HFFc6 (cell line): ENCODE results near the gene ERI3. TPM values are rescaled to one million over a fixed set of nuclear protein-coding genes. Genes with fewer than 3 reads are reported as not detected.

ENCODE experiments used
- DNase-seq: peaks from one replicate; pipeline ENCODE4 v3.0.0-alpha.2; 2018
- H3K27ac Mint-ChIP-seq: 2 replicates; pipeline ENCODE4 v1.8.0; 2020; ENCODE audit warnings: mild to moderate bottlenecking, mixed read lengths
- H3K27me3 Mint-ChIP-seq: 2 replicates; pipeline ENCODE4 v1.8.0; 2021; ENCODE audit warnings: mild to moderate bottlenecking, moderate library complexity, mixed read lengths; ENCODE audit not compliant: insufficient read depth
- H3K36me3 Mint-ChIP-seq: 2 replicates; pipeline ENCODE4 v1.8.0; 2021; ENCODE audit warnings: low read depth, mixed read lengths
- H3K4me1 Mint-ChIP-seq: 2 replicates; pipeline ENCODE4 v1.8.0; 2020; ENCODE audit warnings: low read depth, mixed read lengths
- H3K4me3 Mint-ChIP-seq: 2 replicates; pipeline ENCODE4 v1.8.0; 2020; ENCODE audit warnings: mild to moderate bottlenecking, moderate library complexity, mixed read lengths
- H3K9me3 Mint-ChIP-seq: 2 replicates; pipeline ENCODE4 v1.8.0; 2020; ENCODE audit warnings: mild to moderate bottlenecking, mixed read lengths
- total RNA-seq, 6 experiments: library from RNA; stranded (reverse); fragmentation: NEBNext Ultra II Directional; extraction: Animal tissue kit (Norgen Biotek cat#: 25700); gene quantifications; 2 replicates in 1 of 6; 3 replicates in 5 of 6; pipeline ENCODE4 v1.2.3, GENCODE V29; 2021
- TF ChIP-seq, protein P1 (sequence below): fragments of 200-600 bp; sonication (generic); IDR thresholded peaks from 2 replicates; pipeline ENCODE4 v1.5.0; 2021; ENCODE audit warnings: antibody characterized with exemption, mild to moderate bottlenecking

ERI3 gene
- total RNA-seq, 6 experiments from 2014 or later = 54.7 to 63.5 (median 58.3) TPM

DNA sequence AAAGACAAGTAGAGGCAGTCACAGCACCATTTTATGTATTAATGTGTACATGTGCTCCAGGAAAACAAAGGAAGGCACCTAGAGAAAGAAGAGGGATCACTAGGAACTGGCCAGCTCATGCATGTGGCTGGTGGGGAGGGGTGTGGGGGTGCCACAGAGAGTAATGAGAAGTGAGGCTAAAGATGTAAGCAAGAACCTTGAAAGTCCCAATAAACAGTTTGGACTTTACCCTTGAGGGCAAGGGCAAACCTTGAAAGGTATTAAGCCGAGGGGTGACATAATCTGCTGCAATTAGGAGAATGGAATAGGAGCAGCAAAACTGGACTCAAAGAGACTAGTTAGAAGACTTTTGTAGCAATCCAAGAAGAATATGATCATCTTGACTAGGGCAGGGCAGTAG is 51.5 kb downstream of the ERI3 start:
- DNase-seq = no peak
- TF ChIP-seq, protein P1, sequence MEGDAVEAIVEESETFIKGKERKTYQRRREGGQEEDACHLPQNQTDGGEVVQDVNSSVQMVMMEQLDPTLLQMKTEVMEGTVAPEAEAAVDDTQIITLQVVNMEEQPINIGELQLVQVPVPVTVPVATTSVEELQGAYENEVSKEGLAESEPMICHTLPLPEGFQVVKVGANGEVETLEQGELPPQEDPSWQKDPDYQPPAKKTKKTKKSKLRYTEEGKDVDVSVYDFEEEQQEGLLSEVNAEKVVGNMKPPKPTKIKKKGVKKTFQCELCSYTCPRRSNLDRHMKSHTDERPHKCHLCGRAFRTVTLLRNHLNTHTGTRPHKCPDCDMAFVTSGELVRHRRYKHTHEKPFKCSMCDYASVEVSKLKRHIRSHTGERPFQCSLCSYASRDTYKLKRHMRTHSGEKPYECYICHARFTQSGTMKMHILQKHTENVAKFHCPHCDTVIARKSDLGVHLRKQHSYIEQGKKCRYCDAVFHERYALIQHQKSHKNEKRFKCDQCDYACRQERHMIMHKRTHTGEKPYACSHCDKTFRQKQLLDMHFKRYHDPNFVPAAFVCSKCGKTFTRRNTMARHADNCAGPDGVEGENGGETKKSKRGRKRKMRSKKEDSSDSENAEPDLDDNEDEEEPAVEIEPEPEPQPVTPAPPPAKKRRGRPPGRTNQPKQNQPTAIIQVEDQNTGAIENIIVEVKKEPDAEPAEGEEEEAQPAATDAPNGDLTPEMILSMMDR = no peak
- Mint-ChIP-seq H3K4me3 (no peak overlapping the region), H3K4me1 (peaks cover 6% of the 10 kb centered on the region; the same call in 1 of the 2 replicates), H3K36me3 (peaks cover 6% of the 10 kb centered on the region; the same call in 1 of the 2 replicates), H3K27me3 (no peaks in the 10 kb centered on the region), H3K27ac (no peak overlapping the region), H3K9me3 (no peaks in the 10 kb centered on the region)

DNA sequence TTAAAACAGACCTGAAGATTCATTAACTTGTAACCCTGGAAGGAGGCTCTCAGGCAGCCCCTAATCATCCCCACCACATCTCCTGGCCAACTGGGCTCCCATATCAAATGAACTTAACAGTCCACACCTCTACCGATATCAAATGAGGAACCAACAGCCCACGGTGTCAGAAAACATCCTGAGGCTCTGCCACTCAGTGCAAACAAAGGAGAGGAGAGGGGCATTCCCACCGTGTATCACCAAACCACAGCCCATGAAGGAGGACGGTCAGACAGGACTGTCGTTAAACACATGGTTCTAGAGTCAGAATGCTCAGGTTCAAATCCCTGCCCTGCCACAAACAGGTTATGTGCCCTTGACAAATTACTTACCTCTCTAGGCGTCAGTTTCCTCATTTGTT is 52.5 kb downstream of the ERI3 start:
- H3K27ac Mint-ChIP-seq = no peak overlapping the region
- no peaks in the 10 kb centered on the region for H3K27me3 Mint-ChIP-seq
- TF ChIP-seq, protein P1 = no peak
- H3K4me1 Mint-ChIP-seq = peaks cover 6% of the 10 kb centered on the region; the same call in 1 of the 2 replicates
- no peak overlapping the region for H3K4me3 Mint-ChIP-seq
- peaks cover 15% of the 10 kb centered on the region for H3K36me3 Mint-ChIP-seq
- DNase-seq = no peak
- no peaks in the 10 kb centered on the region for H3K9me3 Mint-ChIP-seq

DNA sequence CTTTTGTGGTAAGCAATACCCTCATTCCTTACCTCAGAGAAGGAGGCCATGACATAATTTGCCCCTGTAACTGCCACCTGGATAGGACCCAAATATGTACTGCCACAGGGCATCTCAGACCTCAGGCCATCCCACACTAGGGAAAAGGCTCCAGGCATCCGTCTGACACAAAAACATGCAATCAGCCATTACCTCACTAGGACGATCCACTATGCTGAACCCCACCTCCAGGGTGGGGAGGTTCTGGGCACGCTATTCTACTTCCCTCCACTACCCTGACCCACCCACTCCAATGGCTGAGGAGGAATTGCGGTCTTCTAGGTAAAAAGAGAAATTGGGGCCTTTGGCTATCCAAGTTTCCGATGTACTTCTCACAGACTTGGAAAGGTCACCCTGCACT is 53.6 kb downstream of the ERI3 start:
- no peaks in the 10 kb centered on the region for H3K27me3 Mint-ChIP-seq
- peaks cover 11% of the 10 kb centered on the region for H3K36me3 Mint-ChIP-seq
- no peak overlapping the region for H3K4me3 Mint-ChIP-seq
- no peak for DNase-seq
- no peak overlapping the region for H3K27ac Mint-ChIP-seq
- peaks cover 6% of the 10 kb centered on the region; the same call in 1 of the 2 replicates for H3K4me1 Mint-ChIP-seq
- TF ChIP-seq, protein P1 = no peak
- no peaks in the 10 kb centered on the region for H3K9me3 Mint-ChIP-seq

DNA sequence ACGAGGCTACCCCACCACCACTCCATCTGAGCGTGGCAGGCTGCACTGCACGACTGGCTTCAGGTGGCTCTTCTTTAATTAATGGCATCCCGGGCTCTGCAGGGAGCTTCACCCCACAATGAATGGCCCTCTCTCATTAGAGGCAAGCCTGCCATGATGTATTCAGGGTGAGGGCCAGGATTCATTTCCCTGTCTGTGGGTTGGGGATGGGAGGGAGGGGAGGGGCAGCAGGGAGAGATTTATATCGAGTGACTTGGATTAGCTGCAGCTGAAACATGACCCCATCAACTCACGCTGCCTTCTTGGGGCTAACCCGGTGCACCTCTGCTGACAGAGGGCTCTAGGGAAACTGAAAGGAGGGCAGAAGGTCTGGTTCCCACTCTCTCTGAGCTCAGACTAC is 54.2 kb downstream of the ERI3 start:
- no peak for DNase-seq
- no peak overlapping the region for H3K27ac Mint-ChIP-seq
- TF ChIP-seq, protein P1 = no peak
- H3K9me3 Mint-ChIP-seq = no peaks in the 10 kb centered on the region
- no peak overlapping the region for H3K4me3 Mint-ChIP-seq
- no peaks in the 10 kb centered on the region for H3K27me3 Mint-ChIP-seq
- H3K36me3 Mint-ChIP-seq = peaks cover 11% of the 10 kb centered on the region
- H3K4me1 Mint-ChIP-seq = peaks cover 6% of the 10 kb centered on the region; the same call in 1 of the 2 replicates

DNA sequence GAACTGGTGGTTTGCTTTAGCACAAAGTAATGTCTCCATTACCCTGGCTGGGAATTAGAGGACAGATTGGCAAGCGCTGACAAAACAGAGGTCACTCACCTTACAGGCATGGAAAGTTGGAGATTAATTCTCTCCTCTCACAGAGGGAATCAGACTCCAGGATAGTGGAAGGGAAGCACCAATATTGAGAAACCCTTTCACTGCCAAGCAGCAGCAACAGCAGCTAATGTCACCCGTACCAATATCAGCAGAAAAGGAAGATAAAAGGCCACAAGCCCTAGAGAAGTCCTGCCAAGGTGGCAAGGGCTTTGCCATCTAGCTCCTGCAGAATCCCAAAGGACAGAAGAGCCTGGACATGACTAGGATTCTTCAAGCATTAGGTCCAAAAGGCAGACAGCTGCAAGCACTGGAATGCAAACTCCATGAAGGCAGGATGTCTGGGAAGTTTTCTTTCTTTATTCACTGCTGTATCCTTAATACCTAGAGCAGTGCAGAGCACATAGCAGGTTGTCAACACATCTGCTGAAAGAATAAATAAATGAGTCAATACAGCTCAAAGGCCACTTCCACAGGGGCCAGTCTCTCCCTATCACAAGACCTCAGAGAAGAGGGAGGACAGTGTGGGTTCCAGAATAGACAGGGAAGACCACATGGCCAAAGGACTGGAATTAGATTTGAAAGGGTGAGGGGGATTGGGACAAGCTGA is 57.2 kb downstream of the ERI3 start:
- TF ChIP-seq, protein P1 = no peak
- Mint-ChIP-seq H3K27ac (no peak overlapping the region), H3K36me3 (peaks cover 11% of the 10 kb centered on the region), H3K4me1 (peaks cover 23% of the 10 kb centered on the region), H3K27me3 (no peaks in the 10 kb centered on the region), H3K4me3 (no peak overlapping the region), H3K9me3 (no peaks in the 10 kb centered on the region)
- DNase-seq = no peak
